GM19238 (cell line): ENCODE data around the gene GPR135.

Experiments
- DNase-seq: peaks from one replicate; pipeline ENCODE4 v3.0.0; 2011; ENCODE audit warnings: low spot score; ENCODE audit not compliant: insufficient read length

Gene GPR135

DNA sequence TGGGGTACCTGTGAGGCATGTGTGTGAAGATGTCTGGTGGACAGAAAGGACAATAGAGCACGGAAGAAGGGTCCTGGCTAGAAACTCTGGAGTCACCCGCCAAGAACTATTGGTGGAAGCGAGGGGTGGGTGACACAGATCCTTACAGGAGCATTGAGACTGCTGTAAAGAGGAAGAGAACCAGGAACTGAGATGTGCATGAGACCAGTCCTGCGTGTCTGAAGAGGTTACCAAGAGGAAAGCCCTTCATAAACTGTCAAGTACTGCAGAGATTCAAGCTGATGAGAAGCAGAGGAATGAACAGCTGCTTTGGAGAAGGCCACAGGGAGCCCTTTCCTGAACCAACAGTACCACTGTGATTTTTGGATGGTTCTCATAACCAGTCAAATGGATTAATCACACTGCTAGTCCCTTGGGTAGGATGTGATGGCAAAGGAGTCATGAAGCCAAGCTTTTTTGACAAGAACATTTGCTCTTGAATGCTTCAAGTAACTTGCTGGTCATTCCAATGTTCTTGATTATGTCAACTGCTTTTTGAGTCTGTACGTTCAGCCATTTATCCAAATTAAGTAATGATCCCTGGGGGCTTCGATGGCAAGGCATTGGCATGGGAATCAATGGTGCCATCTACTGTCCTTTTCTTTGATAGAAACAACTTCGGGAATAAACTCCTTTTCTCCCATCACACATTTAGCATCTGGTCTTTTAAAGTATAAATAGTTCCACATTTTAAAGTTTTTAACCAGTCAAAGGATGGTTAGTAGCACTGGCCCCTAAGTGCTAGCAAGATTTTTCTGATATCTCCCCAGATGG, 42.9 kb downstream of the GPR135 start:
- no peak for DNase-seq

GRCh38 chr14:59419303-59419702, 45.9 kb downstream of the GPR135 start:
- no peak for DNase-seq

DNA sequence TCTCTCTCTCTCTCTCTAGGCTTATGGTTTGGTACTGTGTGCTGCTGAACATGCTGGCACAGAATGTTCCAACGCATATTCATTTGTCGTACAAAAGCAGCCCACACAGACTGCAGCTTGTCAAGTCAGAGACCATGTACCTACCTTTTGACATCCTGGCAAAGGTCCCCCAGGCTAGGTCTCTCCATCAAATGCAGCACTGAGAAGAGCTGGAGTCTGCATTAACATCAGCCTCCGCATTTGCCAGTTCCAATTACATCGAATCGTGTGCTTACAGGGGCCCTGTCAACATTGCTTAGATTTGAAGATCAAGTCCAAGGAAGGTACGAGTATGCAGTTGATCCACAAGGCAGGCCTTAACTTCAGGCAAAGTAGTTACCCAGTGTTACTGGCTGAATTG, 47.9 kb downstream of the GPR135 start:
- no peak for DNase-seq

- no peak for DNase-seq
Observed at GRCh38 chr14:59415836-59416602, 49.2 kb downstream of the GPR135 start.
